ENCODE results near the gene CHST15.

Gene CHST15

DNA sequence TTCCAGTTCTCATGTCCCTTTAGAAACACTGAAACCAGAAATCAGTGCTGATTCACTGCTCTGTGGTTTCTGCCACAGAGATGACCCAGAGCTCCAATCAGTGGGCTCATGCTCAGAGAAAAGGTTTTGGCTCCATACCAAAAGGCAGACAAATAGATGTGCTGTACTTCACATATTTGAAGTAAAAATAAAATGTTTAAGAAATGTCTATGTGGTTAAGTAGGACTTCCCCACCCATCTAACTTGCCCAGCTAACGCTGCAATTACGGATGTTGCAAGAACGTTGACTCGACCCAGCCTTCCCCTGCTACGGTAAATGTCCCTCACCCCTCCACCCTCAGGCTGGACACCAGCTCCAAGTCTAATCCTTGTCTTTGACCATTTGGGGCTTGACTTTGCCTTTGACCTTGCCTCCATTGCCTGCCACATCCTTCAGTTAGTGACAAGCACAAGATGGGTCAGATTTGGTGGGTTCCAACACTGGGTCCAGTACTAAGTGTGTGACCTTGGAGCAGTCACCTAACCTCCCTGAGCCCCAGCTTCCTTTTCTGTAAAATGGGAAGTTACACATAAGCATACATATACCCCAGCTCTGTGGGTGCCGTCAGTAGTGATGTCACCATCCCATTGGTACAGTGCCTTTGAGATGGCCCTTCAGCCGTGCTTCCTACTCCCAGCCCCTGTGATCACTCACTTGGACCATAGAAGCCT is 95.8 kb downstream of the CHST15 start:
- no peak for DNase-seq (ENCODE audit: low read depth)

- DNase-seq (ENCODE audit: low read depth) = no peak
Observed at GRCh38 chr10:123997013-123997412, 96.4 kb downstream of the CHST15 start.

DNA sequence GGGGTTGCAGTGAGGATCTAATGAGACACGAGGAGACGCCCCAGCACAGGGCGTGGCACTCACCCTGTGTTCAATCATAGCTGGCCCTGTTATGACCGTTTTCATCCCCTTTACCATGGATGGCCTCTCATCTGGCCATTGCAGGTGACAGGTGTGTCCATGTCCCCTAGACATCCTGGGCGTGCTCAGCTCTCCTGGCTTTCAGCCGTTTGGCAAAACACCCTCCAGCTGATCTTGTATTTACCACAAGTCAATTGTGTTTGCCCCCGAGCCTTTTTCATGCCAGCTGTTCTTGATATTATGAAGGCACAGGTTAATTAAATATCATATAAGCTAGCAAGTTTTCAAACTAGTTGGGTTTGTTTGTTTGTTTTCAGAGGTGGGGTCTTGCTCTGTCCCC is 97.1 kb downstream of the CHST15 start:
- no peak for DNase-seq (ENCODE audit: low read depth)

DNA sequence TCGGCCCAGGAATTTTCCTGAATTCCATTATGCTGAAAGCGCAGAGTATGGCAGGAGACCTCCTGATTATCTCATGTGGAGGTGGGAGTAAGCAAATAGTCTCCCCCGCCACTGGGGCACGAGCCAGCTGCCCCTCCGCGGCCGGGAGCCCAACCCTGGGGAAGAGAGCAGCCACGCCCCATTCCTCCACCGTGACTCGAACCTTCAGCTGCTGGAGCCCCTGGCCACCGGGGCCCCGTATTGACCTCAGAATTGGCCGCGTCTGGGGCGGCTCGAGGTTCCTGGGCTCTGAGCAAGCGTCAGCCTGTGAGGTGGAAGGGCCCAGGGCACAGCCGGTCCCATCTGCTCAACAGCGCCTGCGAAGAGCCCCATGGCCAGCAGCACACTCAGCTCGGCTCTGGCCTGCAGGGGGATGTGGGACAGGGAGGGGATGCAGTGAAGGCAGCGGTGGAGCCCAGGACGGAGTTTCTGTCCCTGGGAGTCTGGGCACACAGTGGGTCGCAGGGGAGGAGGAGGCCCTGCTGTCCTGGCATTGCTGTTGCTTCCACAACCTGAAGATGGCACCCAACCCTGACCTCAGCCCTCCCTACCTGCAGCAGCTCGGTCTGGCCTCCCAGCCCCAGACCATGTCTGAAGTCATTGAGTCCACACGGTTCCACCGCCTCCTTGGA is 97.8 kb downstream of the CHST15 start:
- DNase-seq (ENCODE audit: low read depth) = no peak

DNA sequence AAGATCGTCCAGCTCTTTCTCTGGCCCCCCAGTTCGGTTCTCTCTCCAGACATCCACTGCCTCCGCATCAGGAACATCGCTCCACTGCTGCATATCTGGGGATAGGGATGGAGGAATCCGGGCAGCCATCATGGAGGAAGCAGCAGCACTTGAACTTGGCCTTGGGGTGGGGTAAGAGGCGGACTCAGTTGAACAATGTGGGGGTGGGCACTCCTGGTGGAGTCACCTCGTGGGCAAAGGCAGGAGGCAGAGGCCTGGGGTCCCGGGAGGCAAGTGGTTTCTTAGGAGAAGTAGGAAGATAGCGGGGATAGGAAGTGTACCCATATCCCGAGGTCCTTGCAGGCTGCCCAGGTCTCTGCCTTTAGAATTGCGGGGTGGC is 98.3 kb downstream of the CHST15 start:
- DNase-seq (ENCODE audit: low read depth) = no peak

DNA sequence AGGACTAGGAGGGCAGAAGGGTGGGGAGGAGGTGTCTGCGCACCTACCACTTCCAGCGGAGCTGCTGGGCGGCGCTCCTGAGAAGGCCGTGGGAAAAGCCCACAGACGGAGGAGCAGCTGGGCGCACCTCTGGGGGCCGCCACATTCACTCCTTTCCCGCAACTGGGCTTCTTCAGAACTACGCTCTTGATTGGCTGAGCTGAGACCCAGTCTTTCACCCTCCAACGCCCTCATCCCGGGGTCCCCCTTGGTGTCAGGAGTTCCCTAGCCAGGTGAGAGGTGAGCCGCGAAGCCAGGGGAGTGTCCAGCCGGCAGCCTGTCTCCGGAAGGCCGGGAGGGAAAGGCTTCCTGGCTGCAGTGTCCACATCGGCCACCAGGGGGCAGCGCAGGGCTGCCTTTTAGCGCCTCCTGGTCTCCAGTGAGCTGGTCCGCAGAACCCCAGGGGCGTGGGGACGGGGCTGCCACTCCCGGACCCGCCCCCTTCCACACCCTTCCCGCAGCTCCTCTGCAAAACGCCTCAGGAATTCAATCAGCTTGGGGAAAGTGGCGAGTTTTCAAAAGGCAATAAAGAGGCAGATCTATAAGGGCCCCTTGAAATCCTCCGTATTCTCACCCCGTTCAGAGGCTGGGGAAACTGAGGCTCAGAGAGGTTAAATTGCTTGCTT is 98.8 kb downstream of the CHST15 start:
- DNase-seq (ENCODE audit: low read depth) = peak; percentile 69

- no peak for DNase-seq (ENCODE audit: low read depth)
Observed at GRCh38 chr10:123993534-123994416, 99.6 kb downstream of the CHST15 start.

DNA sequence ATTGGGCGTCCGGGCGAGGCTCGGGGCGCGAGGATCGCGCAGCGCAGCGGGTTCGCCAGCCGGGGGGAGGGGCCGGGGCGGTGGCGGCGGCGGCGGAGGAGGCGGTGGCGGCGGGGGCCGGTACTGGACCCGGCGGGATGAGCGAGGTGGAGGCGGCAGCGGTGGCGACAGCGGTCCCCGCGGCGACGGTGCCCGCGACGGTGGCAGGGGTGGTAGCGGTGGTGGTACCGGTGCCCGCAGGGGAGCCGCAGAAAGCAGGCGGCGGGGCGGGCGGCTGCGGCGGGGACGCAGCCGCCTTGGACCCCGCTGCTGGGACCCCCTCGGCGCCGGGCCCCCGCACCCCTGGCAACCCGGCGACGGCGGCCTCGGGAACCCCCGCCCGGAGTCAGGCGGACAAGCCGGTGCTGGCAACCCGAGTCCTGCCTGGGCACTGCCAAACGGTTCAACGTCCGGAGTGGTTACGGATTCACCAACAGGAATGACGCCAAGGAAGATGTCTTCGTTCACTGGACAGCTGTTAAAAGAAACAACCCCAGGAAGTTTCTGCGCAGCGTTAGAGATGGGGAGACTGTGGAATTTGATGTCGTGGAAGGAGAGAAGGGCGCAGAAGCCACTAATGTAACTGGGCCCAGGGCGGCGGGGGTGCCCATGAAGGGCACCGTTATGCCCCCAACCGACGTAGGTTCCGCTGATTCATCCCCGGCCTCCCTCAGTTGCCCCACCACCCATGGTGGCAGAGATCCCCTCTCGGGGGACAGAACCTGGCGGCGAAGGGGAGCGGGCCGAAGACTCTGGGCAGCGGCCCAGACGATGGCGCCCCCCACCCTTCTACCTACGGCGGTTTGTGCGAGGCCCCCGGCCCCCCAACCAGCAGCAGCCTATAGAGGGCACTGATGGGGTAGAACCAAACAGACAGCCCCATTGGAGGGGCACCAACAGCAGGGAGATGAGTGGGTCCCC is 101.5 kb downstream of the CHST15 start:
- no peak for DNase-seq (ENCODE audit: low read depth)

GRCh38 chr10:123990889-123991288 is 102.5 kb downstream of the CHST15 start:
- DNase-seq (ENCODE audit: low read depth) = no peak

DNA sequence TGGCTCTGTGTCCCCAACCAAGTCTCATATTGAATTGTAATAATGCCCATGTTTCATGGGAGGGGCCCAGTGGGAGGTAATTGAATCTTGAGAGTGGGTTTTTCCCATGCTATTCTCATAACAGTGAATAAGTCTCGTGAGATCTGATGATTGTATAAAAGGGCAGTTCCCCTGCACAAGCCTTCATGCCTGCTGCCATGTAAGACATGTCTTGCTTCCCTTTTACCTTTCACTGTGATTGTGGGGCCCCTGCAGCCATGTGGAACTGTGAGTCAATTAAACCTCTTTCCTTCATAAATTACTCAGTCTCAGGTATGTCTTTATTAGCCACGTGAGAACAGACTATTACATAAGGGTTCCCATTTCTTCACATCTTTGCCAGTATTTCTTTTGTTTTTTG is 104.7 kb downstream of the CHST15 start:
- no peak for DNase-seq (ENCODE audit: low read depth)

GRCh38 chr10:123986736-123987135 is 106.7 kb downstream of the CHST15 start:
- DNase-seq (ENCODE audit: low read depth) = no peak

DNA sequence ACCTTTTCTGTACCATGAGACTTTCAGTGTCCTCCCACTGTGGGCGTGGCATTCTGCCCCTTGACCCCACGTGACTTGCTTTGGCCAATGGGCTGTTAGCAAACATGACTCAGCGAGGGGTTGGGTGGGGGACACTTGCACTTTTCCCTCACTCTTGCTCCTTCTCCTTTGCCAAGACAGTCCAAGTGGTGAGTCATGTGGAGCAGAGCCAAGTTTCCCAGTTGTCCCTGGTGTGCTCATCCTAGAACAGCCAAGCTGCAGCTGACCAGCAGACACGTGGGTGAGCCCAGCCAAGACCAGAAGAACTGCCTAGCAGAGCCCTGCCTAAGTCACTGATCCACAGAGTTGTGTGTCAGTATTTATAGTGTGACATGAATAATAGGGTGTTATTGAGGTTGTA is 119.0 kb downstream of the CHST15 start:
- DNase-seq (ENCODE audit: low read depth) = no peak

DNA sequence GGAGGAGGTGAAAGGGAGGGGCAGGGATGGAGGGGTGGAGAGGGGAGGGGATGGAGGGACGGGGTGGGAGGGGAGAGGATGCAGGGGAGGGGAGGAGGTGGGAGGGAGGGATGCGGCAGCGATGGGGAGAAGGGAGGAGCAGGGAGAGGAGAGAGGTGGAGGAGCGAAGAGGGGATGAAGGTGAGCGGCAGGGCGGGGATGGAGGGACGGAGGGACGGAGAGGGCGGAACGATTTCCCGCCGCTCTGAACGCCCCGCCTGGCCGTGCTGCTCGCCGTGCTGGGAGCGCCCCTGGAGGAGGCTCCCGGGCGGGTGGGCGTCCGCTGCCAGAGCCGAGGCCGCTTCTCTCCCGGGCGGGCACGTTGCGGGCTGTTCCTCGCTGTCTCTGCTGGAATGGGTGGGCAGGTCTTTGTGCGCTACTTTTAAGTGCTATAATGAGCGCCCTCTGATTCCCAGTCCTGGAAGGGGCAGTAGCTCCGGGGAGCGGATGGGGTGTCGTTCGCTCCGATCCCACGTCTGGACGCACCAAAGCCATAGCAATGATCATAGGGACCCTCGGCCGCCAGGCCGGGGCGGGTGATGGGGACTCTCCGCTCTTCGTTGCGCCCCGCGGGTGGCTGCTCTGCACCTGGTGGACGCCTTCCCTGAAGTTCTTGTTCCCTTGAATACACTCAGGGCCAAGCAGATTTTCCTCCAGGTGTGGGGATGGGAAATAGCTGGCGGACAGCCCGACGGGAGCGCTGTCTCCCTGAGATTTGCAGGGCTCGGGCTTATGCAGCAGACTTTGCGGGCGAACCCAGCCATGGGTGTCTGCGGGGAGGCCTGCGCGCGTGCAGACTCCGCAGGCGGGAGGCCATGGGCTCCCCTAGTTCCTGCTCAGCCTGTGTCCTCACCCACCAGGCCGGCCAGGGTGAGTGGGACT is 120.7 kb downstream of the CHST15 start:
- no peak for DNase-seq (ENCODE audit: low read depth)

- DNase-seq (ENCODE audit: low read depth) = no peak
Observed at GRCh38 chr10:123970927-123971286, 122.5 kb downstream of the CHST15 start.

DNA sequence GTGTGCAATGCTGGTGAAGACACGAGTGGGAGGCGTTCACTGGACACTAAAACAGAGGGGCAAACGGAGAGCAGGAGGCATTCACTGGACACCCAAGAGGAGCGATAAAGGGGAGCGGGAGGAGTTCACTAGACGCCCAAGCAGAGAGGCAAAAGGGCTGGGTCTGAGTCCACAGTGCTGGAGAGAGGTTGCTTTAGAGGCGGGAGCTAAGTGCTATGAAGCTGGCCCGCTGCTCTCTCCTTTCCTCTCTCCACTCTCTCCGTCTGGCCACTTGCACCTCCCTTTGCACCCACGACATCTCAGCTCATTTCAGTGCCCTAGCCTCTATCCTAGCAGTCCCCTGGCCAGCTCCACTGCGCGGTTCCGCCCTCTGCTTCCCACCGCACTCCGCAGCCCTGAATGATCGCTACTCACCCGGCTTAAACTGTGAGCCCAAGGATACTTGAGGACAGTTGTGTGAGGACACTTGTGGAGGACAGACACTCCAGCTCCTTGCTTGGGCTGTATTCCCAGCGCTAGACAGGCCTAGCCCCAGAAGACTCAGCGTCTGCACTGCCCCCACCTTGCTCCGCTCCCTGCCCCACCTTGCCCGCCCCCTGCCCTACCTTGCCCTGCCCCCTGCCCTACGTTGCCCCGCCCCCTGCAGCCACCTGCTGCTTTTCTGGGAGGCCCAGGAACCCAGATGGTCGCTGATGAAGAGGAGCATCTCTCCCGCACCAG is 123.0 kb downstream of the CHST15 start:
- no peak for DNase-seq (ENCODE audit: low read depth)

DNA sequence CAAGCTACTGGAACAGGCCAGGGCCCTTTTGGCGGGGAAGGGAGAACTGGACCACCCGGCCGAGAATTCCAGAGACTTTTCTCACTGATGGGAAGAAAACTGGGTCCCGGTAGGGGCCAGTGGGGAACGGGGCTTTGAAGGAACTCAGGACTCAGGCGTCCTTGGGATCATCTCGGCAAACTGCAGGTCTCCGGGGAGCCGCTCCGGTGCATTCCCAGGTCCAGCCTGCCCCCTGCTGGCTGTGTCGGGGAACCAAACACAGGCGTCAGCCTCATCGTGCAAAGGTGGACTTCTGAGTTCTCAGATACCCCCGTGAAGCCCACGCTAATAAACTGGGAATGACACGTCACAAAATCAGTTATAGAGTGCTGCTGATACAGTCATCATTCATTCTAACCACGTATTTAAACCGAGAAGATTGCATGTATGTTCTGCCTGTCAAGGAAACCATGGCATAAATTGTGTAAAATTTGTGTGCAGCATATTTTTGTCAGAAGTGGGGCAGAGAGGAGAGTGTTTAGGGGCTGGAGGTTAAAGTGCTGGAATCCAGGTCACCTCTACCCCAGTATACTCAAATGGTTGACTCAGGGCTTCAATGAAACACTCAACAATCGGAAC is 125.7 kb downstream of the CHST15 start:
- peak; percentile 5 for DNase-seq (ENCODE audit: low read depth)

DNA sequence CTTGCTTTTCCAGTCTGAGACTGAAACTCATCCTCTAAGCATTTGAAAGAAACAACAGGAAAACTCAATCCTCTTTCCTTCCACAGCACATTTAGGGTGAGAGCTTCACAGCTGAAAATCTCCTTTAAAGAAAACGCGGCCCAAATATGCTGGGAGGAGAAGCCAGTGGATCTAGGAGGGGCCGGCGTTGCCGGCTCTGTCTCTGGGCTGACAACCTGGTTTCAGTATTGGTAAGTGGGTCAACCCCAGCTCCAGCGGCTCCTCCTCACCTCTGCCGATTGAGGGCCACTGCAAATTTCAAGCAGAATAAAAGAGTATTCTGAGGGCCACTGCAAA is 126.5 kb downstream of the CHST15 start:
- no peak for DNase-seq (ENCODE audit: low read depth)

DNA sequence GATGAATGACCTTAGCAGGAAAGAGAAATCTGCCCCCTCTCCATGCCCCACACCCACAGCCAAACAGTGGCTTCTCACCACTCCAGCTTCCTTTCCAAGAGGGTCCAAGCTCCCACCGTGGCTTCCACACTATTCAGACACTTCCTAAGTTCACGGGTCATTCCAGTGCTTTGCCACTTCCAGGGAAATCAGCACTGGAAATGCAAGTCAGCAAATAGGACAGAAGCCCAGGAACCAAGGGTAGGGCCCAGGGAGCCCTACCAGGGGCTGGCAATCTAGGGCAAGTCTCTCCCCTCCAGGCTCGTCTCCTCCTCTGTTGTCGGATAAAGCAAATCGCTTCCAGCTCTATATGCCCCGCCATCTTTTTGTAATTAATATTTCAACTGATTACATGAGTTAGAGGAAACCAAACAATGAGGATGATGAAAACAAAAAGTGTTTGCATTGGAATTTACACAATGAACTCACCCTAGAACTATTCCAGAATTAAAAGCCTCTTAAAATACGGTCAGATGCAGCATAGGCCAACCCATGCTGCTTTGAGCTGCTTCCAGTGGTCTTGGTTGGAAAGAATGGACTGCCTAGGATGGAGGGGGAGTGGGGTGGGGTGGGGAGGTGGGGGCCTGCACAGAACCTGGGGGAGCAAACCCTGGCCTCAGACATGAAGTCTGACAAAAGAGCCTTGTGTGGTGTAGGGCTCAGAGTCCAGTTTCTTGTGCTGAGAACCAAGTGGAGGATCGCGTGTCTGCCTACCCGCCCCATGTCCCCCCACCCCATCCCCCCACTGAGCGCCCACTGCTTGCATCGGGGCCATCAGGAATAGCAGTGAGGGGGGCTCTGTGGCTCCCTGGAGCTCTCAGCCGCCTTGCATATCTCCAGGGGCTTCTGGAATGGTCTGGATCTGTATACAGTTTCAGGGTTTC is 127.2 kb downstream of the CHST15 start:
- DNase-seq (ENCODE audit: low read depth) = no peak

Measured in activated gamma-delta T cell treated with anti-CD3 and anti-CD28 coated beads, Interleukin-2, amount 50 U/mL, for 16 hours (primary cell).